GM19043 (cell line): ENCODE measurements around the gene GRK5.

Source experiments
- ATAC-seq: cut with Tn5 transposase; IDR thresholded peaks from one replicate; pipeline ENCODE4 v1.9.1; 2021; ENCODE audit warnings: low read depth; ENCODE audit not compliant: unreplicated experiment

GRK5 gene

DNA sequence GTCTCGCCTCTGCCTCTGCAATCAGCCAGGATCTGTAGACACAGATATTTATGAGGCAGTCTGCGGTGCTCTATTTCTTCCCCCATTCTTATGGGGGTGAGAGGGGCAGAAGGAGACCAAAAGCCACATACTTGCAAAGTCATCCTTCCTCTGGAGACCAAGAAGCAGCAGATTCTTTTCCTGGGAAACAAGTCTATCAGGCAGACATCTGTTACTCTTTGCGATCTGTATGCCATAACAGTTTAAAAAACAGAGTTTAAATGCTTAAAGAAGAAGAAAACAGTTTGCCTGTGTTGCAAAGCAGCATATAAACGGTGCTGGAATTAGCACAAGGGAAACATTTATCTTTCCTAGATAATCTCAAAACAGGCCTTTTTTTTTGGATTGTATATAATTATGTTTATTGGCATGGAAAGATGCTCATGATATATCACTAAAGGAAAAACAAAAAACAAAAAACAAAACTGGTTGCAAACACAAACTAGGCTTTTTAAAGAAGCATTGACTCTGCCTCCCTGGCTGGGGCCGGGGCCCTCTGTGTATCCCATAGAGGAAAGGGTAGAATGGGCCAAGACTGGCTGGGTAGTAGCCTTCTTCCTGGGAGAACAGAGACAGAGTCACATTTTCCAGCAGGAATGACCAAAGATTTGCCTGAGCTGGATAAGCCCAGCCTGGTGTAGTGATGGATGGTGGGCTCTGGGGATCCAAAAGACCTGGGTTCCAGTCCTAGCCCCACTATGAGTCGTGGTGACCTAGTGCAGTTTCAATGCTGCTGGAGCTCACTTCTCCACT lies 284.8 kb downstream of the GRK5 start:
- ATAC-seq, result no peak

DNA sequence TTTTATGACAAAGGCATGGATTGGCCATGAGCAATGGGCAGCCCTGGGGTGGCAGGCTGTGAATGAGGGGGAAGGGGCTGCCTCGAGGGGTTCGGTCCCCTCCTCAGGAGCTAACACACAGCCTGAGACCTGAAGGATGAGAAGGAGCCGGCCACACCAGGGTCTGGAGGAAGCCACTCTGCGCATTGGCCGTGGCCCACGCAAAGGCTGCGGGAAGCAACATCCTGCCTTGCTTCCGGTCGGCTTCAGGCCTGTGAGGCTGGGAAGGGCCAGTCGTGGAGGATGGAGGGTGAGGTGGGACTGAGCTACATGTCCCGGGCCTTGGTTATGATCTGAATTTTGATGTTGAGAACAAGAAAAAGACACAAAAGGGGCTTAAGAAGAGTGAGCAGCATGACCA lies 285.8 kb downstream of the GRK5 start:
- ATAC-seq, result no peak

DNA sequence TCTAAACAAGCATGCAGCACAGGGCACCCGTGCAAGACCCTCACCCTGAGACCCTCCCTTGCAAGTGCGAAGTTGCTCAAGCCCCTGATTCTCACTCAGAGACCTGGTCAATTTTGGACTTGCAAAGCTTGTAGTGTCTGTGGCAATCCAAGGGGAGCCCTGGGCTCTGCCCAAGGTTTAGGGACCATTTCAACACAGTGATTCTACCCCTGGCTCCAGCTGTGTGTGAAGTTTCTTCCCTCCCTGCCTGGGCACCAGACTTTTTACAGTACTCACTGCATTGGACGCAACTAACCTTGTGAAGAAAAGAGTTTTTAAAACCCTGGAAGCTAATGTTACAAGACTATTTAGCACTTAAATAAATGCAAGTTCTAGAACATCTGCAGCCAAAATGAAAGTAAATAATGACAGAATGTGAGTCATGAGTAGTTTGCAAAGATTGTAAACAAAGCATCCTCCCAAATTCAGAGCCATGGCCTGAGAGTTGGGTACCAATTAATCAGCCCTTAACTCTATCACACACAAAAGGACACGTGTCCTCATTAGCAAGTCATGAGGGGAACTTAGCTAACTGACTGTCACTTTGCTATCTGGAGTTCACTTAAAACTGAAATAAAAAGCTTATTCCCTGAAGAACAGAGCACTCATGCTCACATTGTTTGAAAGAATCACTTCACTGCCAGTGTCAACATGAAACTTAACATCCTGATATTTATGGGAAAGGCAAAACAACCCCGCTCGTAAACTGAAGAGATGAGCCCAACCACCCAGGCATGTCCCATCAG lies 287.1 kb downstream of the GRK5 start:
- ATAC-seq, result no peak

DNA sequence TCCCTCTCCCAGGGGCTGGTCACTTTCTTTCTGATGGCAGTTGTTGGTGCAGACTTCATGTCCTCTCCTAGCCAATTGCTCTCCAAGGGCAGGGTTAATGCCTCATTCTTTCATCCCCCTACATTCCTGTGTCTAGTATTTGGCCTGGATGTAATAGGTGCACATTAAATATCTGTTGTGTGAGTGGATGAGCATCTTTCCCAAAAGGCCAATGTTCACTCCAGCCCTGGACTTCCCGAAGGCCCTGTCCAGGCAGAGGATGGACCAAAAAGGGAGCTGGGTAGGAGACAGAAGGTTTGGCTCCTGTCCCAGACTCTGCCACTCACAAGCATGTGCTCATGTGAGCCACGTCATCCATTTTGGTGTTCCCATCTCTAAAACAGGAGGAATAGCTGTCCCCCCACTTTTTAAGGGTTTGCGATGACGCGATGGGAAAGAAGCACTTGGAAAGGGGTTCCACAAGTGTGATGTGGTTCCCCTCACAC lies 287.7 kb downstream of the GRK5 start:
- ATAC-seq, result no peak

DNA sequence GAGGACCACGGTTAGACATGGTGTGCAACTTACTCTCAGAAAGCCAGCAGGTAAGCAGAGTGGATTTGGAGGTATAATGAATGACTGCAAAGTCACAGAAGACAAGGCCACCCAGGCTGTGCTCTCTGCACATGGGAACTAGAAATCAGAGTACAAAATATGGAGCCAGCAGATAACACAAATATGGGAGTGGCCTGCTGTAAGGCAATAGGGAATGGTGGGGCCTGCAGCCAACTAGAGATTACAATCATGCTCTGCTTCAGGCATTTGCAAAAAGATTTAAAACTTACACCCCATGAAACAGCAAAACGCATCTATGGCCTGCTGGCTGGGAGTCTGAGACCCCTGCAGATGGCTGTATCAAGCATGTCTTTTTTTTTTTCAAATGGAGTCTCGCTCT lies 288.2 kb downstream of the GRK5 start:
- no peak for ATAC-seq

DNA sequence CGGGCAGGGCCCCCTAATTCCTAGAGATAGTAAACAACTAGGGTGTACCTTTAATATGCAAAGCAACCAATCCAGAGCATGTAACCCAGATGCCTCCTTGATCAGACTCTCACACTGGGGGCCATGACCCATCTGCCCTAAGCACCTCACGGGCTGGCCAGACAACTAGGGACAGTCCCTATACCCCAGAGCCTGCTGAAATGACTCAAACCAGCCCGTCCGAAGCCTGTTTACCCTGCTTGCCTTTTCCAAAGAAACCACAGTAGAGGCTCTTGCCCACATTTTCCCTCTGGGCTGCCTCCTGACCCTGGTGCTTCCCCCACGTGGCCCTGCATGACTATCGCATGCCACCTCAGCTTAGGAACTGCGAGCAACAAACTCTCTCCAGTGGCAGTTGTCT lies 288.9 kb downstream of the GRK5 start:
- ATAC-seq, result peak; percentile 85

DNA sequence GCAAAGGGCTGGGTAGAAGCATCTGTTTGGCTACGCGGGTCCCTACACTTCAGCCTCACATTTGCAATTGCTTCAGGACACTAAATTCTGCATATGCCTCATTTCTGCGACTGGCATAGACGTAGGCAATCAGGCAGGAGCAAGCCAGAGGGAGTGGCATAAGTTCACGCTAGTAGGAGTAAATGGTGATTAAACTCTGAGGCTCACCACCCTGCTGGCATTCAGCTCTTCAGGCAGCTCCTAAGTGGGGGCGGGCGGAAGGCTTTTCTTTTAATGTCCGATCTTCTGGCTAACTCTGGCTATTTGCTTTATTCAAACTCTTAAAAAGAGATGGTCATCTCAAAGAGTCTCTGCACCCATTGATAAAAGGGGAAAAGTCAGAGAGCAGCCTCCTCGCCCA lies 289.9 kb downstream of the GRK5 start:
- ATAC-seq, result no peak

DNA sequence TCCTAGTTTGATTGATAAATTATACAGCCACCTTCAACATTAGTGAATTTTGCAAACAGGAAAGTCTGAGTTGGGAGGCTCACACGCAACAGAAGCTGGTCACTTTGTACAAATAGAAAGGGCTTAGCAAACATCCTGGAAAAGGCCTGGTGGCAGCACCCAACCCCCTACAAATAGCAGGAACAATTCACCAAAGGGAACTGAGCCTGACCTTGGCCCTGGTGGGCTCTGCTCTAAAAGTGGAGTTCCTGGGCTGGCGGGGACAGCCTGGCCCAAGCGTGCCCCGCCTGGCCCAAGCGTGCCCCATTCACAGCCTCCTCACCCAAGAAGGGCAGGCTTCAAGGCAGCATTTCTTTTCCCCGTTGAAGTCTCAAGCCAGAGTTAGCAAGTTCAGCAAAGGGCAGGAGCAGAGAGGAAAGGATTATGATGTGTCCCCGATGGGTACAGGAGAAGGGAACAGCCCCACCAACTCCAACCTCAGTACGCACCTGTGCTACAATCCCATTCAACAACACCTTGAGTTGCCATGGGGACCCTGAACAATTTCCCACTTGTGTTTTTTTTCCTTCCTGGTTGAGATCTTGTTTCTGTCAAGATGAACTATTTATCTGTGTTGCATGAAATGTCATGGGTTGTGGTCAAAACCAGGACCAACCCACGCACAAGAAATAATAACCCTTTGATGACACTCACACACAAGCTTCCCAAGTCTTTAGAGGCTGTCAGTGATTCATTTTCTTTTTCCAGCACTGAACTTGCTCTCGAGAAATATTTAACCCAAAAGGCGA lies 291.7 kb downstream of the GRK5 start:
- no peak for ATAC-seq

DNA sequence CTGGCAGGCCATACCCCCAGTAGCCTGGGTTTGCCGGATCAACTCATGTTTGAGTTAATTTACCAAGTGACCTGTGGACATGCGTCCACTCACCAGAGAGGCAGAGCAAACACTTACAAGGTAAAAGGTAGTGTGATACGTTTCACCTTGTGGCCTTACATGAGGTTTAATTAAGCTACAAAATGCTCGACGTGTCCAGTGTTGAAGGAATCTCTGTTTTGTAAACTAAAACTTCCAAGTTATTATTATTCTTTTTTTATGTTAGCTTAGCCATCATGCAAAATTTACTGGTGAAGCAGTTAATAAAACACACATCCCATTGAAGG lies 292.3 kb downstream of the GRK5 start:
- ATAC-seq, result no peak

DNA sequence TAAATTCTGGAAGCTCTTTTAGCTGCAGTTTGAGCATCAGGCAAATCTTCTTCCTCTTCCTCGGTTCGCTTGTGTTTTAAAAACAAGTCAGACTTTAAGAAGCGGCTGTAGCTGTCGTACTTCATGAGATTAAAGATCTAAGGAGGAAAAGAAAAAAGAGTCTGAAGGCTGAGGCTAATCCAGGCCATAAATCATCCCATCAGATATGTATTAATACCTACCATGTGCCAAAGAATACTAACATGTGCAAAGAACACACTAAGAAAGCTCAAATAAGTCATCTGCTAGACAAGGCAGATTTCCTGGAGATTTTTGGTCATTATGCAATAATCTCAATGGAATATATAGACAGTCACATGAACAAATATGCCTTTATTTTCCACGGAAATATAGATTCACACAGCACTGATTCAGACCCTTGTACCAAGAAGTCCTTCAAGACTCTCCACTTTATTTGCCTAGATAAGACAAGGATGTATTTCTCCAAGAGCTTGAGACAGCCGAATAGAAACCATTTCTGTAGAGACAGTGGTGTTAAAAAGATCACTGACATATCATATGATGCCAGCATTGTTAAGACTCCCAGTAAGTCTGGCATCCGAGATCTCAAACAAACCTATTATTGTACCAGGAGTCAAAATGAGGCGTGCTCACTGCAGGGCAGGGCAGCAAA lies 292.9 kb downstream of the GRK5 start:
- no peak for ATAC-seq

DNA sequence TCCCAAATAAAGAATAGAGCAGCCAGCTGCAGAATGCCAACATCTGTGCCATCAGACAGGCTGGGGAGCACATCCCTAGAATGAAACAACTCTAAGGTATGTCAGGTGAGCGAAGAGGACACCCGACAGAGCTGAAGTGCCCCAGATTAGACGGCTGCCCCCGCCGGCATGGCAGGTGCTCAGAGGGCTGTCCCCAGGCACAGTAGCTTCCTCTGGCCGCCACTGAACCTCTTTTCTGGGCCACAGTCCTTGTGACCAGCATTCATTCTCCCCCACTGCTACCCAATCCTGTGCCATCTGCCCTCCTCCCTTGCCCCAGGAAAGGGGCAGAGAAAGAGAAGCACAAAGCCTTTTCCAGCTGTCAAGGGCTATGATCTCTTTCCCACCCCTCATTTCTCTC lies 293.4 kb downstream of the GRK5 start:
- ATAC-seq, result no peak

DNA sequence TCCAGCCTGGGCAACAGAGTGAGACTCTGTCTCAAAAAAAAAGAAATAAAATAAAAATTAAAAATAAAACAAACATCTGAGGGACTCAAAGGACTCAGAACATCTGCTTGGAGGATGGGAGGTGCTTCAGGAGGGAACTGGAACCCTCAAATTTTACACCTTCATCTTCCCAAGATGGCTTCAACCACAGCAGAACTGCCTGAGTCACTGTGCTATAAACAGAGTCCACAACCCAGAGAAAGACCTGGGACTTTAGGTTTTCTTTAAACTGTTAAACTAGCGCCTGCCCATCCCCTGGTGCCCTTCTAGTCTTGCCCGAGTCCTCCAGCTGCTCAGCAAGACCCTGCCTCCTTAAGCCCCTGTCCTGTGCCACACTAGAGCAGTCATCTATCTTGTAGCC lies 294.3 kb downstream of the GRK5 start:
- peak; percentile 29 for ATAC-seq

DNA sequence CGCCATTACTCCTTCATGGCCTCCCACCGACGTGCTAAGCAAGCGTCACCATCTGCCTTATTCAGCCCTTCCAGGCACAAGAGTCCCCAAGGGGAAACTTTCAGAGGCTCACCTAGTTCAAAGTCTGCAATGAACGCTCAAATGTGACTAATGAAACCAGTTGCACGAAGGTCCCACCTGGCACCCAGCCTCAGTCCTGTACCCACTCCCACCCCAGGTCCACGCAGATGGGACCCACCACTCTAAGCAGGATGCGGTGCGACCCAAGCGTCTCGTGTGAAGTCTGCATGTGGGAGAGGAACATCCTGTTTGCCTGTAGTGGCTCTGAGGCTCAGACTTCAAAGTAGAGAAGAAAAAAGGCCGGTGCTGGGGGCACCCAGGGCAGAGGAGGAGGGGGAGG lies 294.8 kb downstream of the GRK5 start:
- ATAC-seq, result peak; percentile 72

DNA sequence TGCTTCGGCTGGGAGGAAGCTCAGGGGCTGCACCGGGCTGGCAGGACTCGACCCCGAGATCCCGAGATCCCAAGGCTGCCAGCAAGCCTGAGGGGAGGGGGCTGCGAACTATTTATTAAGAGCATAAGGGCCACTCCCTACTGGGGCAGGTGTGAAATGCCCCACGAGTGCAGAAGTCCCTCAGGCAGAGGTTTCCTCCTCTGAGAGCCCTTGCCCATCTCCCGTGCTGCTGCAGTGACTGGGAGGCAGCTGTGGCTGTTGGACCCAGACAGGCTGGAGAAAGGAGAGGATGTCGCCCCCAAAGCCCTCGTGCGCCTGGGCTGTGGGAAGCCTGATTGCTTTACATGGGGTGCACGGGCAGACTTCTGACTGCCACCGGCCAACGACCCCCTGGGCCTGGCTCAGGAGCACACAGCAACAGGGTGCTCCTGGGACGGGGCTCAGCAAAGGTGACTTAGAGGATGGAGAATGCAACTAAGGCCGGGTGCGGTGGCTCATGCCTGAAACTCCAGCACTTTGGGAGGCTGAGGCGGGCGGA lies 295.3 kb downstream of the GRK5 start:
- no peak for ATAC-seq

DNA sequence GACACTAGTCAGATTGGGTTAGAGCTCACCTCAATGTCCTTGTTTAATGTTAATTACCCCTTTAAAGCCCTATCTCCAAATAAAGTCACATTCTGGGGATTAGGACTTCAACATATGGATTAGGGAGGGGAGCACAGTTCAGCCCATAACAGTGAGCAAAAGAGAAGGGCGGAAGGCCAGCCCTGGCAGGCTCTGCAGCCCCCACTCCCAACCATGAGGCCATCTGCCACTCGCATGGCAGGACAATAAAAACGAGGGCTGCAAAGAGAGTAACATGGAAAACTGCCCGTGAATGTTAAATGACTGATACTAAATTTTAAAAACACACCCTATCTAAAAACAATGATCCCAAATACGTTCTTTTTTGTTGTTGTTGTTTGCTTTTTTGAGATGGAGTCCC lies 296.4 kb downstream of the GRK5 start:
- no peak for ATAC-seq

DNA sequence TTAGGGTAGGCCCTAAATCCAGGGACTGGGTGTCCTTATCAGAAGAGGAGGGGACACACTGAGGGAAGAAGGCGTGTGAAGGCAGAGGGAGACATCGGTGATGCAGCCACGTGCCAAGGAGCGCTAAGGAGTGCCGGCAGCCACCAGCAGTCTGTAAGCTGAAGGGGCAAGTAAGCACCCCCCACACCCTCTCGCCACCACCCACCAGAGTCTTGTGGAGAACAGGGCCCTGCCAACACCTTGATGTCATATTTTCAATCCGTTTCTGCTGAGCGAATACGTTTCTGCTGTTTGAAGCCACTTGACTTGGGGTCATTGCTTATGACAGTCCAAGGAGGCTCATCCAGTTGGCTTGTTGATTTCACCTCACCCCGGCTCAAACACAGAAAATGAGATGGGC lies 297.3 kb downstream of the GRK5 start:
- no peak for ATAC-seq

DNA sequence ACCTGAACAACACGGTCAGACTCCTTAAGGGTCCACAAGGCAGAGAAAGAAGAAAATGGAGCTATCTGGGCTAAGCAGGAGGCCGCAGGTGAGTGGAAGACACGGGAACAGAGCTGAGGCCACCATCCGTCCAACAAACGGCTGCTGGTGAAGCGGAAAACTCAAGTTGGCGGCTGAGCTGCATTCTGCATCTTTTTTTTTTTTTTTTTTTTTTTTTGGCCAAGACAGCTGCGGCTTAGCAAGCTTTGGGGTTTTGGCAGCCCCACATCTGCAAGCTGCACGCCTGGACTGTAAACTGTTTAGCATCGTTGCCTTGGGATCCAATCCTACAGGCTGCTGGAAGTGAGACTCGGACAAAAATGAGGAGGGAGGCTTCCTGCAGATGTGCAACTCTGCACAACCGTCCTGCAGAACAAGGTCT lies 297.8 kb downstream of the GRK5 start:
- ATAC-seq, result no peak
